Measurements from ENCODE around the gene KCNK15.

- TF ChIP-seq CTCF (IDR thresholded peaks at IDR 0.05) (no peak), POLR2A (IDR thresholded peaks at IDR 0.05) (no peak)
Measured at GRCh38 chr20:44796311-44796710, 50.6 kb downstream of the KCNK15 start.
